Suppressor macrophage treated with lipopolysaccharide for 4 hours (primary cell): ENCODE measurements around the gene THRA.

ENCODE experiments used
- DNase-seq: peaks from one replicate; pipeline ENCODE4 v3.0.0-alpha.2; 2020

The THRA gene

GRCh38 chr17:40062329-40063186, at the start of gene THRA:
Gene THRA, plus strand, starts transcription at chr17:40062965. Its CDS starts 11,524 bp downstream, at chr17:40074489.
- peak; percentile 71 for DNase-seq

DNA sequence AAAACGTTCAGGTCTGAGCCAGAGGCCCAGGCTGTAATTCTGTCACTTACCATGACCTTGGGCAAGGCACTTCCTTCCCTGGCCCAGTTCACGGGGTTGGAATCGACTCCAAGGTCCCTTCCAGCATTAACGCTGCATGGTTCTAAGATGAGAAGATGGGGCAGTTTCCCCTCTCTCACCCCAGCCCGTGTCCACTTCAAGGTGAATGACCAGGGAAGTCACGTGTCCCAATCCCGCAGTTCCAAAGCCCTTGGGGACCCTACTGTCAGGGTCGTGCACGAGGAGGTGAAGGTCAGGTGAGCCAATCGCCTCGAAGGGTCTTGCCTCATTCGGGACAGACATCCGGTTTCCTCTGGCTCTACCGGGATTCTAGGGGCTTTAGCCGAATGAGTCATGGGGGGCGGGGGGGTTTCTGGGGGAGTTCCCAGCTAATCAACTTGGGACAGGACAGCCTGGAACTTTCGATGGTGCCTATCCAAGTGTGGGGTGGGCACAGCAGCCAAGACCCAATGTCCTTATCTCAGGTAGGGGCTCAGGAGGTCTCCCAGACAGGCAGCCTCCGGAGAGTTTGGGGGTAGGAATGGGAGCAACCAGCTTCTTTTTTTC, 48.3 kb upstream of the THRA start:
- DNase-seq = peak; percentile 21

- DNase-seq = peak; percentile 62
Measured at GRCh38 chr17:40015005-40015997, 47.5 kb upstream of the THRA start, which contains the start of gene CSF3. Gene CSF3, plus strand, starts transcription at chr17:40015440. Its CDS starts 35 bp downstream, at chr17:40015475.

DNA sequence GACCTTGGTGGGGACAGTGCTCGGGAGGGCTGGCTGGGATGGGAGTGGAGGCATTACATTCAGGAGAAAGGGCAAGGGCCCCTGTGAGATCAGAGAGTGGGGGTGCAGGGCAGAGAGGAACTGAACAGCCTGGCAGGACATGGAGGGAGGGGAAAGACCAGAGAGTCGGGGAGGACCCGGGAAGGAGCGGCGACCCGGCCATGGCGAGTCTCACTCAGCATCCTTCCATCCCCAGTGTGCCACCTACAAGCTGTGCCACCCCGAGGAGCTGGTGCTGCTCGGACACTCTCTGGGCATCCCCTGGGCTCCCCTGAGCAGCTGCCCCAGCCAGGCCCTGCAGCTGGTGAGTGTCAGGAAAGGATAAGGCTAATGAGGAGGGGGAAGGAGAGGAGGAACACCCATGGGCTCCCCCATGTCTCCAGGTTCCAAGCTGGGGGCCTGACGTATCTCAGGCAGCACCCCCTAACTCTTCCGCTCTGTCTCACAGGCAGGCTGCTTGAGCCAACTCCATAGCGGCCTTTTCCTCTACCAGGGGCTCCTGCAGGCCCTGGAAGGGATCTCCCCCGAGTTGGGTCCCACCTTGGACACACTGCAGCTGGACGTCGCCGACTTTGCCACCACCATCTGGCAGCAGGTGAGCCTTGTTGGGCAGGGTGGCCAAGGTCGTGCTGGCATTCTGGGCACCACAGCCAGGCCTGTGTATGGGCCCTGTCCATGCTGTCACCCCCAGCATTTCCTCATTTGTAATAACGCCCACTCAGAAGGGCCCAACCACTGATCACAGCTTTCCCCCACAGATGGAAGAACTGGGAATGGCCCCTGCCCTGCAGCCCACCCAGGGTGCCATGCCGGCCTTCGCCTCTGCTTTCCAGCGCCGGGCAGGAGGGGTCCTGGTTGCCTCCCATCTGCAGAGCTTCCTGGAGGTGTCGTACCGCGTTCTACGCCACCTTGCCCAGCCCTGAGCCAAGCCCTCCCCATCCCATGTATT, 46.5 kb upstream of the THRA start:
- DNase-seq = no peak

DNA sequence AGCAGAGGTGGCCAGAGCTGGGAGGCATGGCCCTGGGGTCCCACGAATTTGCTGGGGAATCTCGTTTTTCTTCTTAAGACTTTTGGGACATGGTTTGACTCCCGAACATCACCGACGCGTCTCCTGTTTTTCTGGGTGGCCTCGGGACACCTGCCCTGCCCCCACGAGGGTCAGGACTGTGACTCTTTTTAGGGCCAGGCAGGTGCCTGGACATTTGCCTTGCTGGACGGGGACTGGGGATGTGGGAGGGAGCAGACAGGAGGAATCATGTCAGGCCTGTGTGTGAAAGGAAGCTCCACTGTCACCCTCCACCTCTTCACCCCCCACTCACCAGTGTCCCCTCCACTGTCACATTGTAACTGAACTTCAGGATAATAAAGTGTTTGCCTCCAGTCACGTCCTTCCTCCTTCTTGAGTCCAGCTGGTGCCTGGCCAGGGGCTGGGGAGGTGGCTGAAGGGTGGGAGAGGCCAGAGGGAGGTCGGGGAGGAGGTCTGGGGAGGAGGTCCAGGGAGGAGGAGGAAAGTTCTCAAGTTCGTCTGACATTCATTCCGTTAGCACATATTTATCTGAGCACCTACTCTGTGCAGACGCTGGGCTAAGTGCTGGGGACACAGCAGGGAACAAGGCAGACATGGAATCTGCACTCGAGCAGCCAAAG, 45.2 kb upstream of the THRA start:
- DNase-seq = no peak

DNA sequence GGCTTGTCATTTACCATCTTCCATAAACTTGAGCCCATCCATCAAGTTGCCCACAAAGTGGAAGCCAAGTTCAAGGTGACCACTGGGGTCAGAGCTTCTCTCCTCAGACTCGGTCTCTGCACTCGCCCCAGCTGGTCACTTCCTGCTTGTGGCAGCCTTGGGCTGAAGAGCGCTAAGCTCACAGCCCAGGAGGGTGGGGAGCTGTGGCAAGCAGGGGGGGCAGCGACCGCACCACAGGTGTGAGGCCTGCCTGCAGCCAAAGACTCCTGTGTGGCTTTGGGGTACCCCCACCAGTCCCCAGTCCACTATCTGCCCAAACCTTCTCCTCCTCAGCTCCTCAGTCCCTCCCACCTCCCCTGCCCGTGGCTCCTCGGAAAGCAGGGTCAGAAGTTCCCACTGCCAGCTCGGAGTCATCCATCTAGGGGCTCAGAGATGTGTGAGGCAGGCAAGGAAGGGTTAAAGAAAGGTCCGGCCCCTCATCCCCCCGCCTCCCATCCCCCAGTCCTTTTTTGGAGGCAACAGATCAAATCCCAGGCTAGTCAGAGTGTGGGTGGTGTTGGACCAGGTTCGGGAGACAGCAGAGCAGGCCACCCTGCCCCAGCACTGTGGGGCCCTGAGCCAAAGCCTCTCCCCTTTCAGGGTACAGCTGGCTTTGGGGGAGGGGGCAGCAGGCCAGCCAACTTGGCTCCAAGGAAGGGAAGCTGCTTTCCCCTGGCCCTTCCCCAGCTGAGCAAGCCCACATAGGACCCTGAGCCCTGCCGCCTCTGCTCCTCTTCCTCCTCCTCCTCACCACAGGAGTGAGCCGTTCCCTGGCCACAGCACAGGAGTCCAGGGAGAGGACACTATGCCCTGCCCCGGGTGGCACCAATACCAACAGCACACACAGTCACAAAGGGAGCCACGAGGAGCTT, 44.3 kb upstream of the THRA start:
- no peak for DNase-seq

DNA sequence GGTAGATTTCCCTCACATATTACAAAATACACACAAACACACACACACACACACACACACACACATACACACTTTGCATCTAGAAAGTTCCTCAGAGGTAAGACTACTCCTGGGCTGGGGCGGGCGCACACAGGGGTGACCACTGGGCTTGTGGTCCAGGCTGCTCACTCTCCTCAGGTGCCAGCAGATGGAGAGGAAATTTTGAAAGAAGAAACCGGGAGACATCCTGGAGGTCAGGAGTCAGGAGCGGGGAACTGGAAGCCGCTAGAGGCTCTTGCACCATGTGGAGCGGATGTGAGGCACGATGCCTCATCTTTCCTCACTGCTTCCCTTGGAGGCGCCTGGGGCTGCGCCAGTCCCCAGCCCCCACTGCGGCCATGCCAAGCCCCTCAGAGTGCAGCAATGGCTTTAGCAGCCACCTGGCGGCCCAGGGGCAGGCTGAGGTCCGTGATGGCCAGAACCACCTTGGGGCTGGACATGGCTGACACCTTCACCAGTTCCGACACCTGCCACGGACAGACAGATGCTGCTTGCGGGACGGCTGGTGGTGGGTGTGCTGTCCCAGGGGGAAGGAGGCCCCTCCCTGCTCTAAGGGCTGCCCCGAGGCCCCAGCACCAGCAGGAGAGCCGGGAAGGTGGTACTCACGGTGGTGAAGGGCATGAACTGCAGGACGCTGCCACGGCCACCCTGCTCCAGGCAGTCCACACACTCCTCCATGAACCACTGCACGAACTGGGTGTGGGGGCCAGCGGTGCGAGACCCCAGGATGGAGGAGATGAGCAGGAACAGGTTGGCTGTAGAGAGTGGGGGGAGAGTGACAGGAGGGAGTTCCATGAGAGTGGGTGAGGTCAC, 43.4 kb upstream of the THRA start:
- DNase-seq = no peak

DNA sequence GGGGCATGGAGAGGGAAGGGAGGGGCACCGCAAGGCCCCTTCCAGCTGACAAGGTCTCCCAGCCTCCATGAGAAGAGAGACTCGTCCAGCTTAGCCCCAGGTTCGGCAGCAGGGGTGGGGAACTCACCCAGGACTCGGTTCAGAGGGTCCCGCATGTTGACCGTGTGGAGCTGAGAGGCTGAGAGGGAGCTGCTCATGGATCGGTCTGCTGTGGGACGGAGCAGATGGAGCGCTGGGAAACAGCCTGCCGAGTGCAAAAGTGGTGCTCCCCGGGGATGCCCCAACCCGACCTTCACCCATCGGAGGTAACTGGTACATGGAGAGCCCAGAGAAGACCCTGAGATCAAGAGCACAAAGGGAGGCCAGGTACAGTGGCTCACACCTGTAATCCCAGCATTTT, 42.6 kb upstream of the THRA start:
- no peak for DNase-seq

DNA sequence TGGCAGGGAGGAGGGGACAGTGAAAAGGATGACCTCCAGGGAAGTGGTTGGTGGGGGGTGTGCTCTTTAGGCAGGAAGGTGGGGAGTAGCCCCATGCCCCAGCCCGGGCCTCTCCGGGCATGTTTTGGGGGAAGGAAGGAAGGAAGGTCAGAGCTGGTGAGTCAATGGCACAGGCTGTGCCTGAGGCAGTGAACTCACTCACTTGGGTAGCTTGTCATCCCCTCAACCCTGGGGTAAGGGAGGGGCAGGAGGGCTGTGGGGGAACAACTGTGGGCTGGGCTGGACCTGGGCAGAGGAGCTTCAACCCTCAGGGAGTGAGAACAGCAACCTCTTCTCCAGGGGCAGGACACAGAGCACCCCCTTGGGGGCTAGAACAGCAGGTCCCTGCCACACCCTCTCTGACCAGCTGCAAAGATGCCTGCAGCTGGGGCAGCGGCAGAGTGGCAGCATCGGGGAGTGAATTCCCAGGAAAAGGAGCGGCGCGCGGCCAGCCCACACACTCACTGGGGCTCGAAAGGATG, 41.3 kb upstream of the THRA start:
- DNase-seq = no peak

GRCh38 chr17:40022497-40022896, 40.3 kb upstream of the THRA start:
- no peak for DNase-seq

- no peak for DNase-seq
Measured at GRCh38 chr17:40022961-40023541, 39.7 kb upstream of the THRA start.

DNA sequence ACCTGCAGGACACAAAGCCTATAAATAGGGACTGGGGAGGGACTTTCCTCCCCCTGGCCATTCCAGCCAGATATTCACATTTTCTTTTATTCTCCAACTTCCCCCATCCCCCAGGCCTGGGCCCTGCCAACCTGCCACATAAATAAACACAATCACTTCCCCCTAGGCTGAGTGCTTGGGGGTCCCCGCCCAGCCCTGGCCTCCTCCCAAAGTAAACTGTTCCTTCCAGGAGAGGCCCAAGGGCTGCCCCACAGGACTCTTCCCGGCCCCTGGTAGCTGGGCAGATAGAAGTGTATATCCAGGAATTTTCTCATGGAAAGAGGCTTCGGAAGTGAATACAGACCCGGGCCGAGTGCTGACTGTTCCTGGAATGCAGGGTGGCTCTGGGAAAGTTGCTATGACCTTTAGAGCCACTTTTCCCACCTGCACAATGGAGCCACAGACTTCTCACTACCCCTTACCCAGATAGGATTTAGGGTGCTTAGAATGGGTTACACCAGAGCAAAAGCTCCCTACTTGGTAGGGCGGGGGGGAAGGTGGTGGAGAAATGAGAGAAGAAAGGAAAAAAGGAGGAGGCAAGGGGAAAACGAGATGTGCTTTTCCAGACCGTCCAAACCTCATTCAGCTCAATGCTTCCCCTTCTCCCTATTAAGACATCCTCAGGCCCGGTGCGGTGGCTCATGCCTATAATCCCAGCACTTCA, 39.0 kb upstream of the THRA start:
- DNase-seq = no peak

DNA sequence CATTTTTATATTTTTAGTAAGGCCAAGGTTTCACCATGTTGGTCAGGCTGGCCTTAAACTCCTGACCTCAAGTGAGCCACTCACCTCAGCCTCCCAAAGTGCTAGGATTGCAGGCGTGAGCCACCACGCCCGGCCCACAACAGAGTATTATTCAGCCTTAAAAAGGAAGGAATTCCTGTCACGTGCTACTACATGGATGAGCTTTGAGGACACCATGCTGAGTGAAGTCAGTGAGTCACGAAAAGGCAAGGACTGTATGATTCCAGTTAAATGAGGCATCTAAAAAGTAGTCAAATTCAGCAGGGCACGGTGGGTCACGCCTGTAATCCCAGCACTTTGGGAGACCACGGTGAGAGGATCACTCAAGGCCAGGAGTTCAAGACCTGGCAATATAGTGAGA, 37.9 kb upstream of the THRA start:
- no peak for DNase-seq

DNA sequence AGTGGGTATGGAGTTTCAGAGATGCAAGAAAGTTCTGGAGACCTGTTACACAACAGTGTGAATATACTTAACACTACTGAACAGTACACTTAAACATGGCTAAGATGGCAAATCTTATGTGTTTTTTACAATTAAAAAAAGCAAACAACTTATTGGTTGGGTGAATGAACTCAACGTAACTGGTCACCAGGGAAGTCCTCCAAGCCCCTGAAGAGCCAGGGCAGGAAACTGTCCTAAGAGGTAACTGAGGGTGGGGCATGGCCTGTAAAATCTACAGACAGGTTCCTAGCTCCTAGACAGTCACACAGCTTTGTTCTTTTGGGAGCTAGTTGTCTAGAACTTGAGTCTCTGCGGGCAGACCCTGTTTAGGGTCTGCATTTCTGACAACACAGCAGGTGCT, 37.2 kb upstream of the THRA start:
- no peak for DNase-seq

DNA sequence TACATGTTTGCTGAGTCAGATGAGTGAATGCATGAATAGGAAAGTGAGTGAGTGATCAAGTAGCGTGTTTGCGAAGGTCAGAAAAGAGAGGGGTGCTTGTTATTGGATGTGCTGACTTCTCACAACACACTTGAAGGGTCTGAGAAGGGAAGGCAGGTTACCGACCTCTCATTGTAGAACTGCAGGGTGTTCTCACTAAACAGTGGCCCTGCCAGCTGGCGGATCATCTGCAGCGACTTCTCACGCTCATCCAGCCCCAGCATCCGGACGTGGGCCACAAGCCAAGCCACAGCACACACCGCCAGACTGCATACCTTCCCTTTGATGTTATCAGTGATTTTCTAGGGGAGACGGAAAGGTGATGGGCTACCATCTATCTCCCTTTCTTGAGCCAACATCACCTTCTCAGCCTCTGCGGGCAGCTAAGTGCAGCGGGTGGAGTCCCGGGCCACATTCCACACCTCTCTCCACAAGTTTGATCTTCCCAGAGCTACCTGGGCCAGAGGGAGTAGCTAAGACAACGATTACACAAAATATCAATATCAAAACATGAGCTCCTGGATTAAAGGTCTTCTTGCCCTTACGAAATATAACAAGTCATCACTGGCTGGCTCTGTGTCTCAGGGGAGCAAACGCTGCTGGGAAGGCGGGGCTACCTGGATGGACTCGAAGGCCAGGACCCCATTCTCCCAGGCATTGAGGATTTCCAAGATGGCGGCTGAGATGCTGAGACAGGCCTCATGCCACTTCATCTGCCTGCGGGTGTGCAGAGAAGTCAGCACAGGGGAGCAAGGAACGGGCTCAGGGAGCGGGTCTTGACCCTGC, 36.6 kb upstream of the THRA start:
- no peak for DNase-seq

DNA sequence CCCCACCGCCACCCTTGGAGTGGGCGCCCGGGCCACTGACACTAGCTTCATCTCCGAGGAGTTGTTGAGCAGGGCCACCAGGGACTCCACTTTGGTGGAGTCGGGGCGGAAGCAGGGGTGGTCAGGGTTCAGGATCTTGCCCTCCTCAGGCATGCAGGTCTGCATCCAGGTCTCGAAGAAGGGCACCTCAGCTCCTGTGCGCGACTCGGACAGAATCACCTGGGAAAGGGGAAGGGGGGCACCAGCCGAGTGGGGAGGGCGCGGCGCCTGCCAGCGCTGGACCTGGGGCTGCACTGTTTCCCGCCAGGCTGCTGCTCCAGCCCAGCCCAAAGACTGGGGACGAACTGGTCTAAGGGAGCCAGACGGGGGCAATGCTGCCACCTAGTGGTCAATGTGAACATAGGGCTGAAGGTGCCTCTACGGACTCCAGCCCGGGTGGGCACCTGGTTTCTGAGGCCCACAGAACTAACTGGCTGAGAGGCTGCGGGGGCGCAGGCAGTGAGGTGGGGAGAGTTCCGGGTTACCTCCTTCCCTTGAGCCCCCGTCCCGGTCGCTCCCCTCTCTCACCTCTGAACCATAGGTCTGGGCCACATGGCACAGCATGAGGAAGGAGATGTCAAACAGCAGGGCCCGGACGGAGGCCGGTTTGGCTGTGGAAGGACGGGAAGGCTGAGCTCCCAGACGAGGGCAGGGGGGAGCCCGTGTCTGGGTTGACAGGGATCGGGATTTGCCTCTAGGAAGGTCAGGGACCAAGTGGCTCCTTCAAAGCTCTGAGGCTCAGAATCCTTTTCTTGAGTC, 35.8 kb upstream of the THRA start:
- DNase-seq = peak; percentile 87
